Limb (tissue), 2 donors: Measurements from ENCODE around the gene FCN2.
A peak's percentile ranks its signal among the peaks of the same experiment; 100 is the strongest.

Experiments used
- DNase-seq, 2 donors: peaks; one replicate each; pipeline ENCODE4 v3.0.0-alpha.2; 2016; ENCODE audit errors: extremely low spot score in 2 of 2

Gene FCN2

GRCh38 chr9:134908524-134909309, 28.1 kb downstream of the FCN2 start:
- DNase-seq: no peak

- no peak for DNase-seq
Measured at GRCh38 chr9:134909511-134910481, 29.2 kb downstream of the FCN2 start.

GRCh38 chr9:134912126-134912840, 31.7 kb downstream of the FCN2 start:
- DNase-seq: peak in 1 of 2 donors; percentile 10

- peak in 1 of 2 donors; percentile 17 for DNase-seq
Measured at GRCh38 chr9:134913041-134913712, 32.6 kb downstream of the FCN2 start.

GRCh38 chr9:134913713-134914500, 33.3 kb downstream of the FCN2 start:
- DNase-seq: peak in 1 of 2 donors; percentile 11

GRCh38 chr9:134914501-134914834, 33.9 kb downstream of the FCN2 start:
- no peak for DNase-seq

- peak in 1 of 2 donors; percentile 19 for DNase-seq
Measured at GRCh38 chr9:134915046-134915985, 34.7 kb downstream of the FCN2 start.

- DNase-seq: peak in 1 of 2 donors; percentile 10
Measured at GRCh38 chr9:134916161-134916665, 35.6 kb downstream of the FCN2 start.

GRCh38 chr9:134917431-134918373, 37.1 kb downstream of the FCN2 start, which contains the start of gene FCN1:
FCN1 (minus strand) TSS chr9:134917912; CDS start chr9:134917871, 41 bp downstream.
- peak in 1 of 2 donors; percentile 11 for DNase-seq

- DNase-seq: peak in 1 of 2 donors; percentile 1
Measured at GRCh38 chr9:134918646-134919045, 38.0 kb downstream of the FCN2 start.

GRCh38 chr9:134919303-134919702, 38.7 kb downstream of the FCN2 start:
- peak in 1 of 2 donors; percentile 1 for DNase-seq

GRCh38 chr9:134922066-134922931, 41.7 kb downstream of the FCN2 start:
- peak in 1 of 2 donors; percentile 3 for DNase-seq

GRCh38 chr9:134922932-134923240, 42.3 kb downstream of the FCN2 start:
- peak in 1 of 2 donors; percentile 14 for DNase-seq

GRCh38 chr9:134923466-134923865, 42.9 kb downstream of the FCN2 start:
- peak in 1 of 2 donors; percentile 1 for DNase-seq

GRCh38 chr9:134925011-134925511, 44.5 kb downstream of the FCN2 start:
- peak in 1 of 2 donors; percentile 5 for DNase-seq

- DNase-seq: no peak
Measured at GRCh38 chr9:134928436-134929192, 48.0 kb downstream of the FCN2 start.
